T-helper 17 cell (primary cell): Measurements from ENCODE around the gene ANKLE2. TPM values are rescaled to one million over a fixed set of nuclear protein-coding genes. Genes with fewer than 3 reads are reported as not detected.
"Not testable (repeated sequence)": the region's sequence is repeated elsewhere in the genome, so short reads cannot be mapped to it uniquely, and the experiment has no call there.

Experiments used
- ATAC-seq: fragments of 150-1000 bp; cut with Tn5 transposase; 2 replicates; pipeline ENCODE4 v1.10.0; 2021; ENCODE audit warnings: mild to moderate bottlenecking, moderate library complexity
- DNase-seq, 3 donors: peaks; one replicate each; pipeline versions ENCODE4 v3.0.0 to v3.0.0-alpha.2; 2020 to 2021
- H3K9me3 ChIP-seq: one replicate; pipeline ENCODE4 v1.7.0; 2013; ENCODE audit warnings: low read length, mild to moderate bottlenecking; ENCODE audit not compliant: control insufficient read depth, poor library complexity, severe bottlenecking
- H3K27ac Mint-ChIP-seq: one replicate; pipeline ENCODE4 v1.8.0; 2022; ENCODE audit warnings: mild to moderate bottlenecking, moderate library complexity, mixed read lengths
- H3K27me3 Mint-ChIP-seq: one replicate; pipeline ENCODE4 v1.8.0; 2022; ENCODE audit warnings: mixed read lengths
- H3K36me3 Mint-ChIP-seq: one replicate; pipeline ENCODE4 v1.8.0; 2022; ENCODE audit warnings: low read depth, mixed read lengths
- H3K4me1 Mint-ChIP-seq: one replicate; pipeline ENCODE4 v1.8.0; 2022; ENCODE audit warnings: mild to moderate bottlenecking, mixed read lengths
- H3K4me3 Mint-ChIP-seq: one replicate; pipeline ENCODE4 v1.8.0; 2022; ENCODE audit warnings: mild to moderate bottlenecking, moderate library complexity, mixed read lengths
- total RNA-seq, 4 donors: library from RNA in 2 of 4; stranded (reverse) in 2 of 4; gene quantifications; one replicate each; pipeline ENCODE4 v1.2.3 and lab custom pipeline; 2022 to 2026

Gene ANKLE2
- total RNA-seq, 2 donors from 2014 or later, result 82.4 to 84.2 TPM

- ATAC-seq, result no peak
Observed at GRCh38 chr12:132700212-132700822, 61.3 kb downstream of the ANKLE2 start.

GRCh38 chr12:132698341-132698740, 63.3 kb downstream of the ANKLE2 start:
- ATAC-seq (no peak), DNase-seq (no peak)
- Mint-ChIP-seq H3K36me3 (peaks cover 4% of the 10 kb centered on the region), H3K27ac (no peak overlapping the region), H3K4me3 (no peak overlapping the region), H3K4me1 (no peaks in the 10 kb centered on the region), H3K27me3 (no peaks in the 10 kb centered on the region)
- H3K9me3 ChIP-seq, result no peaks in the 10 kb centered on the region

More at GRCh38 chr12:132700212-132700822, 61.3 kb downstream of the ANKLE2 start:
- Mint-ChIP-seq H3K36me3 (peaks cover 3% of the 10 kb centered on the region), H3K27me3 (no peaks in the 10 kb centered on the region), H3K4me1 (peaks cover 3% of the 10 kb centered on the region), H3K27ac (no peak overlapping the region), H3K4me3 (peak overlapping the region; percentile 31)
- H3K9me3 ChIP-seq, result no peaks in the 10 kb centered on the region
- DNase-seq, result no peak

- Mint-ChIP-seq H3K4me1 (no peaks in the 10 kb centered on the region), H3K4me3 (no peak overlapping the region), H3K27me3 (no peaks in the 10 kb centered on the region), H3K27ac (no peak overlapping the region), H3K36me3 (peaks cover 4% of the 10 kb centered on the region)
- DNase-seq (no peak), ATAC-seq (no peak)
- no peaks in the 10 kb centered on the region for H3K9me3 ChIP-seq
Observed at GRCh38 chr12:132695431-132695830, 66.2 kb downstream of the ANKLE2 start.

GRCh38 chr12:132694888-132695287, 66.7 kb downstream of the ANKLE2 start:
- not testable (repeated sequence) for H3K27me3 Mint-ChIP-seq, DNase-seq, H3K27ac Mint-ChIP-seq, H3K4me3 Mint-ChIP-seq, H3K4me1 Mint-ChIP-seq, ATAC-seq, H3K9me3 ChIP-seq, H3K36me3 Mint-ChIP-seq

- not testable (repeated sequence) for H3K36me3 Mint-ChIP-seq, H3K27me3 Mint-ChIP-seq, H3K27ac Mint-ChIP-seq, DNase-seq, H3K9me3 ChIP-seq, H3K4me1 Mint-ChIP-seq, H3K4me3 Mint-ChIP-seq, ATAC-seq
Observed at GRCh38 chr12:132692030-132692429, 69.6 kb downstream of the ANKLE2 start.

- Mint-ChIP-seq H3K4me1 (peaks cover 14% of the 10 kb centered on the region), H3K27me3 (no peaks in the 10 kb centered on the region), H3K4me3 (peak overlapping the region; percentile 25), H3K27ac (no peak overlapping the region), H3K36me3 (no peaks in the 10 kb centered on the region)
- H3K9me3 ChIP-seq, result no peaks in the 10 kb centered on the region
- DNase-seq (no peak), ATAC-seq (no peak)
Observed at GRCh38 chr12:132690112-132690511, 71.5 kb downstream of the ANKLE2 start.

GRCh38 chr12:132689227-132689626, 72.4 kb downstream of the ANKLE2 start:
- H3K9me3 ChIP-seq, result no peaks in the 10 kb centered on the region
- Mint-ChIP-seq H3K27ac (peak overlapping the region; percentile 72), H3K27me3 (no peaks in the 10 kb centered on the region), H3K4me1 (peaks cover 15% of the 10 kb centered on the region), H3K4me3 (peak overlapping the region; percentile 74), H3K36me3 (no peaks in the 10 kb centered on the region)
- ATAC-seq (no peak), DNase-seq (no peak)

- H3K27ac Mint-ChIP-seq, result peak within 1 kb of the TSS; percentile 45
- no peaks in the 10 kb centered on the region for H3K27me3 Mint-ChIP-seq
- H3K36me3 Mint-ChIP-seq, result no peaks in the 10 kb centered on the region
- peak within 1 kb of the TSS; percentile 89 for H3K4me3 Mint-ChIP-seq
- H3K4me1 Mint-ChIP-seq, result peaks cover 15% of the 10 kb centered on the region
- ATAC-seq (peak; percentile 95), DNase-seq (peak; percentile 86 to 90 (median 88))
- H3K9me3 ChIP-seq, result no peaks in the 10 kb centered on the region
Observed at GRCh38 chr12:132687211-132688164, 74.1 kb downstream of the ANKLE2 start, which contains the start of the genes POLE and PXMP2. Gene POLE, minus strand, starts transcription at chr12:132687342. Its CDS starts 27 bp downstream, at chr12:132687315. Gene PXMP2, plus strand, starts transcription at chr12:132687587. Its CDS starts 84 bp downstream, at chr12:132687671.

- no peaks in the 10 kb centered on the region for H3K27me3 Mint-ChIP-seq
- H3K36me3 Mint-ChIP-seq, result no peaks in the 10 kb centered on the region
- H3K4me3 Mint-ChIP-seq, result peak overlapping the region; percentile 89
- no peaks in the 10 kb centered on the region for H3K9me3 ChIP-seq
- peak overlapping the region; percentile 45 for H3K27ac Mint-ChIP-seq
- DNase-seq (no peak), ATAC-seq (no peak)
- H3K4me1 Mint-ChIP-seq, result peaks cover 15% of the 10 kb centered on the region
Observed at GRCh38 chr12:132686825-132687210, 74.8 kb downstream of the ANKLE2 start.

- ATAC-seq, result no peak
- DNase-seq, result no peak
- Mint-ChIP-seq H3K4me1 (peaks cover 15% of the 10 kb centered on the region), H3K27ac (no peak overlapping the region), H3K27me3 (no peaks in the 10 kb centered on the region), H3K4me3 (peak overlapping the region; percentile 53), H3K36me3 (no peaks in the 10 kb centered on the region)
- no peaks in the 10 kb centered on the region for H3K9me3 ChIP-seq
Observed at GRCh38 chr12:132685400-132685799, 76.2 kb downstream of the ANKLE2 start.

- no peak overlapping the region for H3K27ac Mint-ChIP-seq
- no peak overlapping the region for H3K4me3 Mint-ChIP-seq
- peaks cover 3% of the 10 kb centered on the region for H3K4me1 Mint-ChIP-seq
- H3K27me3 Mint-ChIP-seq, result no peaks in the 10 kb centered on the region
- ATAC-seq, result no peak
- DNase-seq, result no peak
- H3K9me3 ChIP-seq, result no peaks in the 10 kb centered on the region
- H3K36me3 Mint-ChIP-seq, result peaks cover 3% of the 10 kb centered on the region
Observed at GRCh38 chr12:132677492-132677891, 84.1 kb downstream of the ANKLE2 start.

- H3K4me1 Mint-ChIP-seq, result peaks cover 10% of the 10 kb centered on the region
- no peak overlapping the region for H3K27ac Mint-ChIP-seq
- H3K9me3 ChIP-seq, result no peaks in the 10 kb centered on the region
- DNase-seq, result no peak
- no peak overlapping the region for H3K4me3 Mint-ChIP-seq
- H3K36me3 Mint-ChIP-seq, result peaks cover 6% of the 10 kb centered on the region
- no peaks in the 10 kb centered on the region for H3K27me3 Mint-ChIP-seq
- ATAC-seq, result no peak
Observed at GRCh38 chr12:132675757-132676432, 85.7 kb downstream of the ANKLE2 start.
